SU-DHL-6 (cell line): Measurements from ENCODE around the gene ERGIC3.

Experiments
- H2AFZ ChIP-seq: fragments of 200-600 bp; sonication (generic); 2 replicates; pipeline ENCODE4 v1.6.1; 2014; ENCODE audit warnings: low read depth, mild to moderate bottlenecking, moderate library complexity, mixed read lengths, antibody characterized with exemption, low read length; ENCODE audit not compliant: severe bottlenecking
- H3F3A ChIP-seq: fragments of 200-600 bp; shearing (Covaris generic); 2 replicates; pipeline ENCODE4 v1.6.0; 2016; ENCODE audit warnings: antibody characterized with exemption, mild to moderate bottlenecking; ENCODE audit not compliant: insufficient read depth
- H3K27ac ChIP-seq: fragments of 200-600 bp; sonication (generic); 2 replicates; pipeline ENCODE4 v1.5.1; 2016; ENCODE audit warnings: low read depth, mild to moderate bottlenecking, low read length, moderate library complexity, mixed read lengths
- H3K27me3 ChIP-seq: fragments of 200-600 bp; sonication (generic), shearing (Covaris generic); 2 replicates; pipeline ENCODE4 v1.6.0; 2014; ENCODE audit warnings: mild to moderate bottlenecking, low read length
- H3K36me3 ChIP-seq: fragments of 200-600 bp; sonication (generic); 2 replicates; pipeline ENCODE4 v1.6.1; 2014; ENCODE audit warnings: mild to moderate bottlenecking, low read length, mixed read lengths
- H3K4me2 ChIP-seq: fragments of 300-600, 200-600 bp; shearing (Covaris generic), sonication (generic); 2 replicates; pipeline ENCODE4 v1.6.0; 2014; ENCODE audit warnings: low read length, low read depth, mild to moderate bottlenecking; ENCODE audit not compliant: poor library complexity, severe bottlenecking
- H3K4me3 ChIP-seq: fragments of 200-600 bp; sonication (generic); 2 replicates; pipeline ENCODE4 v1.5.1; 2014; ENCODE audit warnings: antibody characterized with exemption, low read length, mild to moderate bottlenecking, mixed read lengths; ENCODE audit not compliant: insufficient read depth, poor library complexity, severe bottlenecking
- H3K79me2 ChIP-seq: fragments of 200-600 bp; sonication (generic); 2 replicates; pipeline ENCODE4 v1.6.1; 2014; ENCODE audit warnings: mild to moderate bottlenecking, low read length, moderate library complexity; ENCODE audit not compliant: insufficient read depth
- H3K9ac ChIP-seq: fragments of 200-600 bp; sonication (generic); 2 replicates; pipeline ENCODE4 v1.7.0; 2014; ENCODE audit warnings: mild to moderate bottlenecking, low read length
- H3K9me2 ChIP-seq: fragments of 200-600 bp; sonication (generic); replicated peaks from 2 replicates; pipeline ENCODE4 v1.6.1; 2014; ENCODE audit warnings: low read length; ENCODE audit not compliant: insufficient read depth
- H3K9me3 ChIP-seq: fragments of 200-600 bp; sonication (generic); 2 replicates; pipeline ENCODE4 v1.6.1; 2014; ENCODE audit warnings: low read length, mixed read lengths; ENCODE audit not compliant: insufficient read depth
- H4K20me1 ChIP-seq: fragments of 200-600 bp; sonication (generic); 2 replicates; pipeline ENCODE4 v1.6.1; 2014; ENCODE audit warnings: low read depth, mild to moderate bottlenecking, antibody characterized with exemption, low read length, moderate library complexity, mixed read lengths
- EZH2phosphoT487 ChIP-seq: fragments of 200-600 bp; sonication (generic), shearing (Covaris generic); conservative IDR thresholded peaks from 2 replicates; pipeline ENCODE4 v1.6.1; 2018; ENCODE audit warnings: mild to moderate bottlenecking, antibody characterized with exemption, low read length, moderate library complexity, mixed read lengths
- TF ChIP-seq, protein P1 (sequence below): fragments of 200-600 bp; sonication (generic); IDR thresholded peaks from one replicate; pipeline ENCODE4 v1.5.1; 2017; ENCODE audit warnings: antibody characterized with exemption, mild to moderate bottlenecking, low read length, moderate library complexity; ENCODE audit not compliant: insufficient read depth, poor library complexity, severe bottlenecking

The ERGIC3 gene

DNA sequence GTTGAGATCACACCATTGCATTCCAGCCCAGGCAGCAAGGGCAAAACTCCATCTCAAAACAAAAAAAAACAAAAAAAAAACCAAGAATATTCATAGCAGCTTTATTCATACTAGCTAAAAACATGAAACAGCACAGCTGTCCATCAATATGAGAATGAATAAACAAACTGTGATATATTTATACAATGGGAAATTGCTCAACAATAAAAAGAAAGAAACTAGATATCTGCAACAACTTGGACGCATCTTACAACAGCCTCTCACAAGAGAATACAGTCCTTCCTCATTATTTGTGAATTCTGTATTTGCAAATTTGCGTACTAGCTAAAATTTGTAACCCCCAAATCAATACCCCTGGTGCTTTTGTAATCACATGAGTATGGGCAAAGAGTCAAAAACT, 45.6 kb downstream of the ERGIC3 start:
- no peaks in the 10 kb centered on the region for H3K27me3 ChIP-seq
- H2AFZ ChIP-seq, result no peak overlapping the region
- no peaks in the 10 kb centered on the region for H4K20me1 ChIP-seq
- H3K79me2 ChIP-seq, result no peaks in the 10 kb centered on the region
- H3K9me3 ChIP-seq, result no peaks in the 10 kb centered on the region
- no peaks in the 10 kb centered on the region for H3F3A ChIP-seq
- TF ChIP-seq, protein P1, sequence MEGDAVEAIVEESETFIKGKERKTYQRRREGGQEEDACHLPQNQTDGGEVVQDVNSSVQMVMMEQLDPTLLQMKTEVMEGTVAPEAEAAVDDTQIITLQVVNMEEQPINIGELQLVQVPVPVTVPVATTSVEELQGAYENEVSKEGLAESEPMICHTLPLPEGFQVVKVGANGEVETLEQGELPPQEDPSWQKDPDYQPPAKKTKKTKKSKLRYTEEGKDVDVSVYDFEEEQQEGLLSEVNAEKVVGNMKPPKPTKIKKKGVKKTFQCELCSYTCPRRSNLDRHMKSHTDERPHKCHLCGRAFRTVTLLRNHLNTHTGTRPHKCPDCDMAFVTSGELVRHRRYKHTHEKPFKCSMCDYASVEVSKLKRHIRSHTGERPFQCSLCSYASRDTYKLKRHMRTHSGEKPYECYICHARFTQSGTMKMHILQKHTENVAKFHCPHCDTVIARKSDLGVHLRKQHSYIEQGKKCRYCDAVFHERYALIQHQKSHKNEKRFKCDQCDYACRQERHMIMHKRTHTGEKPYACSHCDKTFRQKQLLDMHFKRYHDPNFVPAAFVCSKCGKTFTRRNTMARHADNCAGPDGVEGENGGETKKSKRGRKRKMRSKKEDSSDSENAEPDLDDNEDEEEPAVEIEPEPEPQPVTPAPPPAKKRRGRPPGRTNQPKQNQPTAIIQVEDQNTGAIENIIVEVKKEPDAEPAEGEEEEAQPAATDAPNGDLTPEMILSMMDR, result no peak
- TF ChIP-seq EZH2phosphoT487, result no peak
- H3K27ac ChIP-seq, result no peak overlapping the region
- H3K9ac ChIP-seq, result no peak overlapping the region
- H3K9me2 ChIP-seq, result no peaks in the 10 kb centered on the region
- no peaks in the 10 kb centered on the region for H3K36me3 ChIP-seq
- H3K4me2 ChIP-seq, result no peak overlapping the region
- H3K4me3 ChIP-seq, result no peak overlapping the region

DNA sequence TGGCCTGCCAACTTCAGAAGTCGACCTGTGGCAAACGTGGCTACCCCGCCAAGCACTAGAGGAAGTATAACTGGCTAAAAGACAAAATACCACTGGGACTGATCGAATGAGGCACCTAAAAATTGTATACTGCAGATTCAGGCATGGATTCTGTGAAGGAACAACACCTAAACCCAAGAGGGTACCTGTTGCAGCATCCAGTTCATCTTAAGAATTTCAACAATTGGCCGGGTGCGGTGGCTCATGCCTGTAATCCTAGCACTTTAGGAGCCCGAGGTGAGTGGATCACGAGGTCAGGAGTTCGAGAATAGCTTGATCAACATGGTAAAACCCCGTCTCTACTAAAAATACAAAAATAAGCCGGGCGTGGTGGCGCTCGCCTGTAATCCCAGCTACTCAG, 46.5 kb downstream of the ERGIC3 start:
- no peak overlapping the region for H3K27ac ChIP-seq
- no peaks in the 10 kb centered on the region for H3K9me2 ChIP-seq
- H3K9ac ChIP-seq, result no peak overlapping the region
- H3K27me3 ChIP-seq, result no peaks in the 10 kb centered on the region
- H3K4me2 ChIP-seq, result no peak overlapping the region
- H3K4me3 ChIP-seq, result no peak overlapping the region
- H3F3A ChIP-seq, result no peaks in the 10 kb centered on the region
- H4K20me1 ChIP-seq, result no peaks in the 10 kb centered on the region
- no peaks in the 10 kb centered on the region for H3K36me3 ChIP-seq
- H3K79me2 ChIP-seq, result no peaks in the 10 kb centered on the region
- H3K9me3 ChIP-seq, result no peaks in the 10 kb centered on the region
- TF ChIP-seq, protein P1, result no peak
- TF ChIP-seq EZH2phosphoT487, result no peak
- no peak overlapping the region for H2AFZ ChIP-seq

DNA sequence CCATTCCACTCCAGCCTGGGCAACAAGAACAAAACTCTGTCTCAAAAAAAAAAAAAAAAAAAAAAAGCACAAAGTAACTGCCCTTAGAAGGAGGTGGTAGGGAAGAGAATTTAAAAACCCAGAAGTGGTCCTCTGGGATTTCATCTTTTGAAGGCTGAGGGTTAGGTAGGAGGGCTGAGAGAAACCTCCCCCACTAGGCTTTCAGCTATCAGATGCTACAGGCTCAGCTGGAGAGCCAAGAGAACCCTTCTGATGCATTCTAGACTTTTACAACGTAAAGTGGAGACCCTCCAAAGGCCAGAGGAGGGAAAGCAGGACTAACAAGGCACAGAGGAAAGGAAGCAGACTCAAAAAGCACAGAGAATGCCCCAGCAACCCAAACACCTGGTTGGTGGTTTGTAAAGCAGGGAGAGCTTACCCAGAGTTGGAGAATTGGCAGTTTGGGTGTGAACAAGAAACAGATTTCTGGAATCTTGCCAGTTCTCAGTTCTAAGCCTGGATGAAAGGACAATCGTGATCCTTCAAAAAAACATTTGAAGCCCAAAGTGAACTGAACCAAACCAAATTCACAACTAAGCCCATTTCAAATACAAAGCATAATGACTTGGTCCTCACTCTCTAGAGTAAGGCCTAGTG, 50.6 kb downstream of the ERGIC3 start:
- Histone ChIP-seq H3K9ac (no peak overlapping the region), H3K4me2 (no peak overlapping the region), H2AFZ (no peak overlapping the region), H4K20me1 (no peaks in the 10 kb centered on the region), H3K9me2 (no peaks in the 10 kb centered on the region), H3K9me3 (no peaks in the 10 kb centered on the region), H3K4me3 (no peak overlapping the region), H3K27ac (no peak overlapping the region), H3K36me3 (no peaks in the 10 kb centered on the region), H3K27me3 (no peaks in the 10 kb centered on the region), H3K79me2 (no peaks in the 10 kb centered on the region), H3F3A (no peaks in the 10 kb centered on the region)
- no peak for TF ChIP-seq EZH2phosphoT487
- TF ChIP-seq, protein P1, result no peak
